ENCODE data around the gene ZRANB1.

DNA sequence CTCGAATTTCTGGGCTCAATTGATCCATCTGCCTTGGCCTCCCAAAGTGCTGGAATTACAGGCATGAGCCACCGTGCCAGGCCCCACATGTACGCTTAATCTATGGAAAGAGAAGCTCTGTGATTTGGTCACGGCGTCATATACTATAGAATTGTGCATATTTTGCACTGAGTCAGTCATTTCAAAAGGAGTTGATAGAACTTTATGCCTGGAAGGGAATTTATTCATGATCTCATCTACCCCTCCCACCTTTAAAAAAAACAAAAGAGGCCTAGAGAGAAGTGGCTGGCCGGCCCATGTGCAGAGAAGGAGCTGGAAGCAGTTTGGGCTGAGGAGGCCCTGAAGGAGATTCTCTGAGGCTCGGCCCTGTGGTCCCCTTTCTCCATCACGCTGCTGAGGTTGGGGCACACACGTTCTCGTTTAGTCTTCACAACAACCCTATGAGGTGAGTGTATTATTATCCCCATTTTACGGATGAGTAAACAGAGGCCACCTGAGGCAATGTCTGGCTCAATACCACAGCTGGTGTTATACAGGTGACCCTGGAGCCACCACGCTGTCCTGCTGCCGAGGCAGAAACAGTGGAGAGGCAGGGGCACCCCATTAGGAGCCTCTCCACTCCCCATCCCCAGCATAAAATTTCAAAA is 47.2 kb upstream of the ZRANB1 start:
- TF ChIP-seq YY1 (IDR thresholded peaks at IDR 0.05; ENCODE audit: insufficient read depth, insufficient read length) (no peak), SUZ12 (IDR thresholded peaks at IDR 0.05; ENCODE audit: extremely low read depth, insufficient read depth, insufficient read length) (no peak), ZNF274 (IDR thresholded peaks at IDR 0.05; ENCODE audit: low read depth, low read length) (no peak)

Data from NT2/D1 (cell line).